Inflammatory macrophage (primary cell): Measurements from ENCODE around the gene CPNE2.

Experiments
- DNase-seq, 2 donors: peaks; one replicate each; pipeline ENCODE4 v3.0.0-alpha.2; 2020 to 2022

CPNE2 gene

GRCh38 chr16:57069635-57070370 is 22.6 kb upstream of the CPNE2 start:
- DNase-seq = peak; percentile 63 to 68

- no peak for DNase-seq
Observed at GRCh38 chr16:57070424-57070823, 22.0 kb upstream of the CPNE2 start.

GRCh38 chr16:57071081-57071732 is 21.2 kb upstream of the CPNE2 start:
- peak; percentile 51 to 69 for DNase-seq

GRCh38 chr16:57071831-57072582 is 20.4 kb upstream of the CPNE2 start:
- DNase-seq = no peak

- no peak for DNase-seq
Observed at GRCh38 chr16:57072616-57073275, 19.6 kb upstream of the CPNE2 start.

GRCh38 chr16:57077714-57078113 is 14.7 kb upstream of the CPNE2 start:
- no peak for DNase-seq

- no peak for DNase-seq
Observed at GRCh38 chr16:57081744-57082143, 10.6 kb upstream of the CPNE2 start.

GRCh38 chr16:57082664-57083063 is 9.7 kb upstream of the CPNE2 start:
- DNase-seq = no peak

- no peak for DNase-seq
Observed at GRCh38 chr16:57083485-57084126, 8.8 kb upstream of the CPNE2 start.

- peak; percentile 85 to 87 for DNase-seq
Observed at GRCh38 chr16:57084257-57084770, 8.1 kb upstream of the CPNE2 start.

GRCh38 chr16:57084996-57085395 is 7.4 kb upstream of the CPNE2 start:
- DNase-seq = peak; percentile 72 to 78

- no peak for DNase-seq
Observed at GRCh38 chr16:57087003-57087402, 5.4 kb upstream of the CPNE2 start.

GRCh38 chr16:57089406-57089805 is 3.0 kb upstream of the CPNE2 start:
- no peak for DNase-seq

- peak in 1 of 2 donors; percentile 14 for DNase-seq
Observed at GRCh38 chr16:57091200-57091974, 996 bp upstream of the CPNE2 start.

- DNase-seq = peak; percentile 17 to 39
Observed at GRCh38 chr16:57092786-57093411, 516 bp downstream of the CPNE2 start.

- no peak for DNase-seq
Observed at GRCh38 chr16:57093666-57094564, 1.5 kb downstream of the CPNE2 start.

- DNase-seq = no peak
Observed at GRCh38 chr16:57094911-57095310, 2.5 kb downstream of the CPNE2 start.

GRCh38 chr16:57096192-57096591 is 3.8 kb downstream of the CPNE2 start:
- no peak for DNase-seq

- no peak for DNase-seq
Observed at GRCh38 chr16:57096793-57097192, 4.4 kb downstream of the CPNE2 start.
